Lung (tissue), 12 donors: ENCODE measurements around the gene PRR20G. TPM values are rescaled to one million over a fixed set of nuclear protein-coding genes. Genes with fewer than 3 reads are reported as not detected.

Experiments used
- ATAC-seq: fragments of 200-7000 bp; cut with Tn5 transposase; one replicate; pipeline ENCODE4 v1.9.1; 2020; ENCODE audit warnings: moderate number of reproducible peaks; ENCODE audit not compliant: insufficient read depth, low FRiP score
- DNase-seq, 3 donors: peaks; one replicate each; pipeline ENCODE4 v3.0.0-alpha.2; 2013 to 2017
- H3K27ac ChIP-seq, 2 donors: one replicate each; pipeline ENCODE4 v1.5.1; 2013; ENCODE audit warnings: mild to moderate bottlenecking in 2 of 2, moderate library complexity in 2 of 2, control low read depth in 1 of 2, inconsistent platforms in 1 of 2, low read depth in 1 of 2, low read length in 1 of 2
- H3K27me3 ChIP-seq, 3 donors: one replicate each; pipeline ENCODE4 v1.5.1; 2013; ENCODE audit warnings: low read length in 2 of 3; ENCODE audit not compliant: control insufficient read depth in 3 of 3, insufficient read depth in 3 of 3
- H3K36me3 ChIP-seq, 4 donors: one replicate each; pipeline ENCODE4 v1.5.1; 2013; ENCODE audit warnings: low read length in 4 of 4, mild to moderate bottlenecking in 1 of 4, moderate library complexity in 1 of 4; ENCODE audit not compliant: control insufficient read depth in 4 of 4, insufficient read depth in 4 of 4
- H3K4me1 ChIP-seq, 5 donors: one replicate each; pipeline ENCODE4 v1.5.1; 2013; ENCODE audit warnings: low read length in 5 of 5, mild to moderate bottlenecking in 2 of 5, moderate library complexity in 1 of 5; ENCODE audit not compliant: control insufficient read depth in 5 of 5, insufficient read depth in 5 of 5
- H3K4me3 ChIP-seq: one replicate; pipeline ENCODE4 v1.5.1; 2013; ENCODE audit warnings: mild to moderate bottlenecking, control low read depth, moderate library complexity
- H3K9ac ChIP-seq, 2 donors: one replicate each; pipeline ENCODE4 v1.5.1; 2013; ENCODE audit warnings: low read length in 2 of 2, control low read depth in 1 of 2; ENCODE audit not compliant: insufficient read depth in 1 of 2
- H3K9me3 ChIP-seq, 4 donors: one replicate each; pipeline ENCODE4 v1.5.1; 2013; ENCODE audit warnings: low read length in 3 of 4, mild to moderate bottlenecking in 1 of 4, moderate library complexity in 1 of 4; ENCODE audit not compliant: control insufficient read depth in 4 of 4, insufficient read depth in 3 of 4
- WGBS, 2 donors: extraction: QIAGEN DNeasy Blood & Tissue Kit; methylation state at CpG; one replicate each; pipeline ENCODE4 v1.1.7; 2013; 5-methylcytosine and 5-hydroxymethylcytosine counted together
- polyA plus RNA-seq, 2 donors: library from polyadenylated mRNA; stranded (reverse); fragments of 200-250 nt; gene quantifications; one replicate each; pipeline ENCODE4 v1.2.1, GENCODE V29; 2013
- total RNA-seq, 2 donors: library from RNA; depleted of rRNA in 1 of 2; stranded (reverse); fragments of >200 nt in 1 of 2; gene quantifications; one replicate each; pipeline ENCODE4 v1.2.1, GENCODE V29; 2014 to 2021
- TF ChIP-seq, protein P1 (sequence below): IDR thresholded peaks from 2 replicates; pipeline ENCODE4 v1.5.1; 2012; ENCODE audit warnings: mild to moderate bottlenecking; ENCODE audit errors: control extremely low read depth, extremely low read depth
- donor health status: control.
- donor health status: control.
- donor health status: Bipolar disorder and iron deficiency.
- donor health status: healthy.
- donor health status: DM: yes; HTN: yes; CAD: no.

The PRR20G gene
- total and polyA plus RNA-seq, 4 donors: 0.05 TPM; not detected in 3

DNA sequence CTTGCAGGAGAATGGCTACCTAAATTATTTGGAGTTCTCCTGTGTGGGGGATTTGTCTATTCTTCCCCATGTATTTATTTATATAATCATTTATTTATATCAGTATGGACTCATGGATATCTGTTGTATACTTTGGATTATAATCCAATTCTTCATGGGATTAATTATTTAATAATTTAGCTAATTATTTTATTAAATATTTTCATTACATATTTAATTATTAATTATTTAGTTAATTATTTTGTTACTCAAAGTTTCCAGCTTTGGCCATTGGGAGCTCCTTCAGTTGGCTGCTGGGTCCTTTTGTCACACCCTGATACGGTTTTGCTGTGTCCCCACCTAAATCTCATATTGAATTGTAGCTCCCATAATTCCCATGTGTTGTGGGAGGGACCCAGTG lies 3.3 kb upstream of the PRR20G start:
- Histone ChIP-seq H3K4me3 (no peak overlapping the region), H3K36me3 (no peaks in the 10 kb centered on the region), H3K4me1 (peaks cover 0 to 1% (median 0%) of the 10 kb centered on the region in 5 donors), H3K9ac (no peak overlapping the region), H3K27ac (no peak overlapping the region), H3K9me3 (no peaks in the 10 kb centered on the region), H3K27me3 (no peaks in the 10 kb centered on the region)
- no peak for ATAC-seq
- no peak for DNase-seq
- 85 to 86% methylated on average over 1 of the region's 1 CpG for WGBS, 2 donors
- TF ChIP-seq, protein P1, sequence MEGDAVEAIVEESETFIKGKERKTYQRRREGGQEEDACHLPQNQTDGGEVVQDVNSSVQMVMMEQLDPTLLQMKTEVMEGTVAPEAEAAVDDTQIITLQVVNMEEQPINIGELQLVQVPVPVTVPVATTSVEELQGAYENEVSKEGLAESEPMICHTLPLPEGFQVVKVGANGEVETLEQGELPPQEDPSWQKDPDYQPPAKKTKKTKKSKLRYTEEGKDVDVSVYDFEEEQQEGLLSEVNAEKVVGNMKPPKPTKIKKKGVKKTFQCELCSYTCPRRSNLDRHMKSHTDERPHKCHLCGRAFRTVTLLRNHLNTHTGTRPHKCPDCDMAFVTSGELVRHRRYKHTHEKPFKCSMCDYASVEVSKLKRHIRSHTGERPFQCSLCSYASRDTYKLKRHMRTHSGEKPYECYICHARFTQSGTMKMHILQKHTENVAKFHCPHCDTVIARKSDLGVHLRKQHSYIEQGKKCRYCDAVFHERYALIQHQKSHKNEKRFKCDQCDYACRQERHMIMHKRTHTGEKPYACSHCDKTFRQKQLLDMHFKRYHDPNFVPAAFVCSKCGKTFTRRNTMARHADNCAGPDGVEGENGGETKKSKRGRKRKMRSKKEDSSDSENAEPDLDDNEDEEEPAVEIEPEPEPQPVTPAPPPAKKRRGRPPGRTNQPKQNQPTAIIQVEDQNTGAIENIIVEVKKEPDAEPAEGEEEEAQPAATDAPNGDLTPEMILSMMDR: no peak

DNA sequence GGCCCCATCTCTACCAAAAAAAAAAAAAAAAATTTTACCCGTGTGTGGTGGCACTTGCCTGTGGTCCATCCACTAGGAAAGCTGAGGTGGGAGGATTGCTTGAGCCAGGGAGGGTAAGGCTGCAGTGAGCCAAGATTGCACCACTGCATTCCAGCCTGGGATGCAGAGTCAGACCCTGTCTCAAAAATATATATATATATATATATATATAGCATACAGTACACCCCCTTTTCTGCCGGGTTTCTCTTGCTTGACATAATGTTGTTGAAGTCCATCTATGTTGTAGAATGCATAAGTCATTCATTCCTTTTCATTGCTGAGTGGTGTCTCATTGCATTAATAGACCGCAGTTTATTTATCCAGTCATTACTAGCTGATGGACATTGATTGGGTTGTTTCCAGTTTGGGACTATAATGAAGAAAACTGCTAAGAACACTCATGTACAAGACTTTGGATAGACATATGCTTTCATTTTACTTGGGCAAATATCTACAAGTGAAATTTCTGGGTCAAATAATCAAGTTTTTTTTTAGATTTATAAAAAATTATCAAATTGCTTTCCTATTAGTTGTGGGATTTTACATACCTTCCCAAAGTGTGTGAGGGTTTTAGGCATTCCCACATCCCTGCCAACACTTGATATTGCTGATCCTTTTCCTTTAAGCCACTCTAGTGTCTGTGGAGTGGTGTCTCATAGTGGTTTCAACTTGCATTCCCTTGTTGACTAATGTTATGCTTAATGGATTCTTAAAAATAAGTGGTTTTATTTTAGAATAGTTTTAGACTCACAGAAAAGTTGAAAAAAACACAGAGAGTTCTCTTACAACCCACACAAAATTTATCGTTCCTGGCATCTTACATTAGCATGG lies 2.1 kb upstream of the PRR20G start:
- H3K4me1 ChIP-seq: peaks cover 0 to 1% (median 0%) of the 10 kb centered on the region in 5 donors
- DNase-seq (no peak), ATAC-seq (no peak)
- H3K27me3 ChIP-seq: no peaks in the 10 kb centered on the region
- H3K9me3 ChIP-seq: no peaks in the 10 kb centered on the region
- H3K36me3 ChIP-seq: no peaks in the 10 kb centered on the region
- TF ChIP-seq, protein P1: no peak
- 87 to 94% methylated on average over 4 of the region's 4 CpGs for WGBS, 2 donors
- no peak overlapping the region for H3K9ac ChIP-seq
- no peak overlapping the region for H3K4me3 ChIP-seq
- H3K27ac ChIP-seq: no peak overlapping the region

DNA sequence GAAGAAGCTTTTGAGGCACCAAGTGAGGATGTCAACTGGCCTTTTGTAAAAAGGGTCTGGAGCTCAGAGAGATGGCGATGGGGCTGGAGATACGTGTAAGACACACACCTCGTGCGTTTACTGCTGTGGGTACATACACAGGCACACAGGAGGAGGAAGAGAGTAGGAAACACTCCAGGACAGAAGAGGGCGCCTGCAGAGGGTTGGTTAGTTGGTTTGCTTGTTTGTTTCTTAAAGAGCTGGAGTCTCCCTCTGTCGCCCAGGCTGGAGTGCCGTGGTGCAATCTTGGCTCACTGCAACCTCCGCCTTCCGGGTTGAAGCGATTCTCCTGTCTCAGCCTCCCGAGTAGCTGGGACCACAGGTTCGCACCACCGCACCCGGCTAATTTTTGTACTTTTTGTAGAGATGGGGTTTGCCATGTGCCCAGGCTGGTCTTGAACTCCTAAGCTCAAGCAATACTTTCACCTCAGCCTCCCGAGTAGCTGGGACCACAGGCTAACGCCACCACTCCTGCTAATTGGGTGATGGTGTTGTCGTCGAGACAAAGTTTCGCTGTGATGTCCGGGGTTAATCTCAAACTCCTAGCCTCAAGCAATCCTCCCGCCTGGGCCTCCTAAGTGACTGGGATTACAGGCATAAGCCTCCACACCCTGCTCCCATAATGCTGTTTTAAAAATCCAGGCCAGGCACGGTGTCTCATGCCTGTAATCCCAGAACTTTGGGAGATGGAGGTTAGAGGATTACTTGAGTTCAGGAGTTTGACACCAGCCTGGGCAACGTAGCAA lies 1.3 kb upstream of the PRR20G start:
- Histone ChIP-seq H3K36me3 (no peaks in the 10 kb centered on the region), H3K27ac (no peak overlapping the region), H3K9ac (no peak overlapping the region), H3K4me3 (no peak overlapping the region), H3K27me3 (no peaks in the 10 kb centered on the region), H3K4me1 (peaks cover 0 to 1% (median 0%) of the 10 kb centered on the region in 5 donors), H3K9me3 (peaks cover 0 to 2% (median 0%) of the 10 kb centered on the region in 4 donors)
- TF ChIP-seq, protein P1: no peak
- DNase-seq: no peak
- WGBS, 2 donors: 91 to 92% methylated on average over 23 of the region's 23 CpGs
- no peak for ATAC-seq
